Right lobe of liver (tissue), 4 donors: Measurements from ENCODE around the gene PRKN.

ENCODE experiments used
- CTCF ChIP-seq, 4 donors: fragments of 200-600 bp in 3 of 4; fragments of 450-650 bp in 1 of 4; IDR thresholded peaks; one replicate each; pipeline versions ENCODE4 v1.5.1 to v1.8.0; 2016 to 2022; ENCODE audit warnings: antibody characterized with exemption in 4 of 4, mild to moderate bottlenecking in 2 of 4
- POLR2A ChIP-seq: fragments of 450-650 bp; IDR thresholded peaks from one replicate; pipeline ENCODE4 v1.6.1; 2017; ENCODE audit warnings: antibody characterized with exemption, mild to moderate bottlenecking
- donor health status: DM: no; HTN: no; CAD: no.
- donor health status: DM: no; HTN: no; CAD: no.
- donor health status: DM: no; HTN: yes; CAD: no.

DNA sequence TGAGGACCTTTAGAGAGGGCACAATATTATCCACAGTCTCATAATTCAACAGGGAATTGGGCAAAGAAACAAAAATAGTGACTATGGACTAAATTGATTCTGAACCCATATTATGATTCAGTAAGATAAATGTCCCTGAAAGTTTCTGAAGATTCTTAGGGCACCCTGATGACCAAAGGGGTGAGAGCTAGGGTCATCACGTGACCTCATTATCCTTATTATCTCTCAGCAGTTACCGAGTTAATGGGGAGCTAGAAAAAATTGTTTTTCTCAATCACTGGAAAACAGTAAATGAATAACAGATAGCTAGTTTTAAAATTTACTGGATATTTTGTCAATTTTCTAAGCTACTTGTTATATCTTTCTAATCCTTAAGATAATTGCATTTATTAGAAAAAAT, 639.5 kb downstream of the PRKN start:
- TF ChIP-seq CTCF (IDR thresholded peaks at IDR 0.05): no peak
- TF ChIP-seq POLR2A: no peak
